Suprapubic skin (tissue), 4 donors: ENCODE data around the gene TMEM147. TPM values are rescaled to one million over a fixed set of nuclear protein-coding genes. Genes with fewer than 3 reads are reported as not detected.

Experiments
- DNase-seq, 2 donors: peaks; one replicate each; pipeline ENCODE4 v3.0.0-alpha.2; 2019; ENCODE audit warnings: low spot score in 2 of 2
- H3K27ac ChIP-seq: fragments of 200-600 bp; sonication (generic); one replicate; pipeline ENCODE4 v1.5.1; 2019
- H3K27me3 ChIP-seq: fragments of 200-600 bp; sonication (generic); one replicate; pipeline ENCODE4 v1.5.1; 2019
- H3K36me3 ChIP-seq: fragments of 200-600 bp; sonication (generic); one replicate; pipeline ENCODE4 v1.5.1; 2019
- H3K4me1 ChIP-seq: fragments of 200-600 bp; sonication (generic); one replicate; pipeline ENCODE4 v1.5.1; 2019
- H3K4me3 ChIP-seq: fragments of 200-600 bp; sonication (generic); one replicate; pipeline ENCODE4 v1.5.1; 2019; ENCODE audit warnings: mild to moderate bottlenecking
- H3K9me3 ChIP-seq: fragments of 200-600 bp; sonication (generic); one replicate; pipeline ENCODE4 v1.5.1; 2019
- EP300 ChIP-seq: sonication (generic); formaldehyde crosslinking; IDR thresholded peaks from one replicate; pipeline ENCODE4 v1.6.1; 2017; ENCODE audit warnings: antibody characterized with exemption
- POLR2A ChIP-seq, 2 donors: fragments of 450-650 bp; IDR thresholded peaks; one replicate each; pipeline ENCODE4 v1.6.1; 2017; ENCODE audit warnings: antibody characterized with exemption in 2 of 2, mild to moderate bottlenecking in 2 of 2, moderate library complexity in 2 of 2
- POLR2AphosphoS5 ChIP-seq, 3 donors: sonication (generic); formaldehyde crosslinking; IDR thresholded peaks; one replicate each; pipeline ENCODE4 v1.6.1; 2017; ENCODE audit warnings: antibody characterized with exemption in 3 of 3
- WGBS: methylation state at CpG from one replicate; pipeline ENCODE4 v1.1.5; 2018; 5-methylcytosine and 5-hydroxymethylcytosine counted together
- total RNA-seq, 4 donors: library from RNA; depleted of rRNA; stranded (reverse); fragments of >200 nt; gene quantifications; one replicate each; pipeline ENCODE4 v1.1.0, GENCODE V29; 2016
- TF ChIP-seq, protein P1 (sequence below), 2 donors: fragments of 200-600 bp in 1 of 2; fragments of 450-650 bp in 1 of 2; sonication (generic) in 1 of 2; IDR thresholded peaks; one replicate each; pipeline ENCODE4 v1.5.1; 2016 to 2019; ENCODE audit warnings: antibody characterized with exemption in 2 of 2, mild to moderate bottlenecking in 1 of 2, moderate library complexity in 1 of 2

The TMEM147 gene
- total RNA-seq, 4 donors from 2014 or later: 67.5 to 158 (median 118) TPM

DNA sequence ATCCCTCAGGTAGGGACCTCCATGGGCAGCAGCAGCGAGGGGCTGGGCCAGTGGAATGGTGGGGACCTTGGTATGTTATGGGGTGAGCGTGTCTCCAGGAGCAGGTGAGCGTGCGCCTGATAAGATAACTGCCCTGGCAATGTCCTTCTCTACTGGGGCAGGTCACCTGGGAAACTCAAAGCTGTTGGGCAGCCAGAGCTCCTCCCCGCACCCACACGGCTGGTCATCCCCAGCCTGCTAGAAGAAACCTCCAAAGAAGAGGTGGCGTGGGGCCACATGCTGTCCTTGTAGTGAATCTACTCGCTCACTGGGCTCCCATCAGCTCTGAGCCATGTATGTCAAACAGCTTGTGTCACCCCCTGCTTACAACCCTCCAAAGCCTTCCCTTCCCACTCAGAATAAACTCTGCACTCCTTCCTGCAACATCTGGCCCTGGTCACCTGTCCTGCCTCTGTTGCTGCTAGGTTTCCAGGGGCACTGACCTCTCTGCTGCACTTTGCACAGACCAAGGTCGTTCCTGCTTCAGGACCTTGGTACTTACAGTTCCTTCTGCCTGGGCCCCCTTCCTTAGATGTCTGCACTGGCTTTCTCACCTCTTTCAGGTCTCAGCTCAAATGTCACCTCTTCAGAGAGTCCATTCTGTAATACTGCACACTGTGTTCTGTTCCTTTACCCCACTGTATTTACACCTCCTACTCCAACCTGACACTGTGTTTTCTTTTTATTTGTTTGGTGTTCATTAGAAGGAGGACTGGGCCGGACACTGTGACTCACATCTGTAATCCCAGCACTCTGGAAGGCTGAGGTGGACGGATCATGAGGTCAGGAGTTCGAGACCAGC lies 19.8 kb downstream of the TMEM147 start:
- H3K36me3 ChIP-seq: no peaks in the 10 kb centered on the region
- peaks cover 45% of the 10 kb centered on the region for H3K27me3 ChIP-seq
- TF ChIP-seq, protein P1, sequence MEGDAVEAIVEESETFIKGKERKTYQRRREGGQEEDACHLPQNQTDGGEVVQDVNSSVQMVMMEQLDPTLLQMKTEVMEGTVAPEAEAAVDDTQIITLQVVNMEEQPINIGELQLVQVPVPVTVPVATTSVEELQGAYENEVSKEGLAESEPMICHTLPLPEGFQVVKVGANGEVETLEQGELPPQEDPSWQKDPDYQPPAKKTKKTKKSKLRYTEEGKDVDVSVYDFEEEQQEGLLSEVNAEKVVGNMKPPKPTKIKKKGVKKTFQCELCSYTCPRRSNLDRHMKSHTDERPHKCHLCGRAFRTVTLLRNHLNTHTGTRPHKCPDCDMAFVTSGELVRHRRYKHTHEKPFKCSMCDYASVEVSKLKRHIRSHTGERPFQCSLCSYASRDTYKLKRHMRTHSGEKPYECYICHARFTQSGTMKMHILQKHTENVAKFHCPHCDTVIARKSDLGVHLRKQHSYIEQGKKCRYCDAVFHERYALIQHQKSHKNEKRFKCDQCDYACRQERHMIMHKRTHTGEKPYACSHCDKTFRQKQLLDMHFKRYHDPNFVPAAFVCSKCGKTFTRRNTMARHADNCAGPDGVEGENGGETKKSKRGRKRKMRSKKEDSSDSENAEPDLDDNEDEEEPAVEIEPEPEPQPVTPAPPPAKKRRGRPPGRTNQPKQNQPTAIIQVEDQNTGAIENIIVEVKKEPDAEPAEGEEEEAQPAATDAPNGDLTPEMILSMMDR (IDR thresholded peaks at IDR 0.05): no peak
- TF ChIP-seq POLR2AphosphoS5 (IDR thresholded peaks at IDR 0.05) (no peak), EP300 (no peak), POLR2A (IDR thresholded peaks at IDR 0.05) (no peak)
- no peak overlapping the region for H3K4me3 ChIP-seq
- no peaks in the 10 kb centered on the region for H3K4me1 ChIP-seq
- no peaks in the 10 kb centered on the region for H3K9me3 ChIP-seq
- peak in 1 of 2 donors; percentile 47 for DNase-seq
- H3K27ac ChIP-seq: no peak overlapping the region
- WGBS: 75% methylated on average over 9 of the region's 12 CpGs

DNA sequence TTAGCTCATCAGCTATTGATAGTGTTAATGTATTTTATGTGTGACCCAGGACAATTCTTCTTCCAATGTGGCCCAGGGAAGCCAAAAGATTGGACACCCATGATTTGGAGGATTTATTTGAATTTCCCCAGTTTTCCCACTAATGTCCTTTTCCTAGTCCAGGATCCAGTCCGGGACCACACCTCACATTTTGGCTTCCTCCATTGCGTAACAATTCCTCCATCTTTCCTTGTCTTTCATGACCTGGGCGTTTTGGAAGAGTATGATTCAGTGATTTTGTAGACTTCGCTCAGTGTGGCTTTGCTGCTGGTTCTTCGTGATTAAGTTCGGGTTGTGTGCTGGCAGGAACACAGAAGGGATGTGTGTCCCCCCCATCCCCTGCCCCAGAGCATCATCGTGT lies 21.3 kb downstream of the TMEM147 start:
- no peaks in the 10 kb centered on the region for H3K4me1 ChIP-seq
- no peak overlapping the region for H3K4me3 ChIP-seq
- TF ChIP-seq POLR2A (IDR thresholded peaks at IDR 0.05) (no peak), POLR2AphosphoS5 (IDR thresholded peaks at IDR 0.05) (no peak), EP300 (no peak)
- TF ChIP-seq, protein P1 (IDR thresholded peaks at IDR 0.05): no peak
- WGBS: 79% methylated on average over 7 of the region's 7 CpGs
- no peak overlapping the region for H3K27ac ChIP-seq
- H3K9me3 ChIP-seq: no peaks in the 10 kb centered on the region
- H3K36me3 ChIP-seq: no peaks in the 10 kb centered on the region
- peaks cover 32% of the 10 kb centered on the region for H3K27me3 ChIP-seq
- DNase-seq: no peak

DNA sequence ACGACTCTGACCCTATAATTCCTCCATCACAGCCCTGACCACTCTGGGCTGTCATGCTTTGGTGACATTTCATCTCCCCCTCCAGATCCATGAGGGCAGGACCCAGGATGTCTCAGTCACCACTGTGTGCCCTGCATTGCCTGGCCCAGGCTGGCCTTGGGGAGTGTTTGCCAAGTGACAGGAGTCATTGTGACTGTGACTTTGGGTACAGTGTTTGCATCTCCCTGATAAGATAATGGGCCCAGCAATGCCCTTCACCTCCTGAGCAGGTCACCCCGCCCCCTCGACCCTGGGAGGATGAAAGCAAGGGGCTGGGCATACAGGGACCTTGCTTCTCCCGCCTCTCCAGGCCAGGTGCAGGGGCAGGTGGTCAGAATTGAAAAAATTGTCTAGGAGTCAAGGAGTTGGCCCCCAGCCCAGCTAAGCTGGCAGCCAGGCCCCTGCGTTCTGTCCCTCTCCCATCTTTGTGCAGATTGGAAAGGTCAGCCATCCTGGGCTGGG lies 23.9 kb downstream of the TMEM147 start:
- WGBS: 73% methylated on average over 5 of the region's 5 CpGs
- Histone ChIP-seq H3K4me1 (no peaks in the 10 kb centered on the region), H3K27me3 (peaks cover 12% of the 10 kb centered on the region), H3K4me3 (no peak overlapping the region), H3K36me3 (no peaks in the 10 kb centered on the region), H3K27ac (no peak overlapping the region), H3K9me3 (no peaks in the 10 kb centered on the region)
- DNase-seq: no peak
- TF ChIP-seq POLR2AphosphoS5 (IDR thresholded peaks at IDR 0.05): no peak
- TF ChIP-seq, protein P1 (IDR thresholded peaks at IDR 0.05): no peak
- TF ChIP-seq EP300: no peak
- no peak for TF ChIP-seq POLR2A (IDR thresholded peaks at IDR 0.05)

DNA sequence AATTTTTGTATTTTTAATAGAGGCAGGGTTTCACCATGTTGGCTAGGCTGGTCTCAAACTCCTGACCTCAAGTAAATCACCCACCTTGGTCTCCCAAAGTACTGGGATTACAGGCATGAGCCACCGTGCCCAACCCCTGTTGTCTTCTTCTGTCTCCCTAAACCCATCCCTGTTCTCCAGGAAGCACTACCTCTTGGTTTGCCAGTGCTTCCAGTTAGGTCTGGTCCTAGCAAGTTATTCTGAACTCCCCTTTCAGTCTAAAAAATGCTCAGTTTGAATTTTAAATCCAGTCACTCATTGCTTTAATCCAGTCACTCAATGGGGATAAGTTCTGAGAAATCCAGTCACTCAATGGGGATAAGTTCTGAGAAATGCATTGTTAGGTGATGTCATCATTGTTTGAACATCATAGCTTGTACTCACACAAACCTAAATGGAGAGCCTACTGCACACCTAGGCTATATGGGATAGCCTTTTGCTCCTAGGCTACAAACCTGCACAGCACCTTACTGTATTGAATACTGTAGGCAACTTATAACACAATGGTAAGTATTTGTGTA lies 26.1 kb downstream of the TMEM147 start:
- no peak overlapping the region for H3K4me3 ChIP-seq
- no peak overlapping the region for H3K27ac ChIP-seq
- no peaks in the 10 kb centered on the region for H3K4me1 ChIP-seq
- DNase-seq: no peak
- H3K27me3 ChIP-seq: no peaks in the 10 kb centered on the region
- 86% methylated on average over 1 of the region's 1 CpG for WGBS
- no peaks in the 10 kb centered on the region for H3K36me3 ChIP-seq
- TF ChIP-seq POLR2A (IDR thresholded peaks at IDR 0.05): no peak
- TF ChIP-seq POLR2AphosphoS5 (IDR thresholded peaks at IDR 0.05): no peak
- TF ChIP-seq, protein P1 (IDR thresholded peaks at IDR 0.05): no peak
- TF ChIP-seq EP300: no peak
- H3K9me3 ChIP-seq: peaks cover 4% of the 10 kb centered on the region

DNA sequence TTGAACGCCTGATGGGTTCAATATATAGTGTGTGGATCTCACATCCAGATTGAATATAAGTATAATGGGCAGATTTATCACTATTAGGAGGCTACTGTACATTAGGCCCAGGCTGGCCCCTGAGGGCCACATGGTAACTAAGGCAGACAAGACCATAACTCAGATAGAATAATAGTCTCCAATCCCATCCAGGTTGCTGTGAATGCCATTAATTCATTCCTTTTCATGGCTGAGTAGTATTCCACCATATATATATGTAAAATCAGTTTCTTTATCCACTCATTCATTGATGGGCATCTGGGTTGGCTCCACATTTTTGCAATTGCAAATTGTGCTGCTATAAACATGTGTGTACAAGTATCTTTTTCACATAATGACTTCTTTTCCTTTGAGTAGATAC lies 32.5 kb downstream of the TMEM147 start:
- H3K36me3 ChIP-seq: no peaks in the 10 kb centered on the region
- H3K4me3 ChIP-seq: no peak overlapping the region
- H3K9me3 ChIP-seq: peaks cover 4% of the 10 kb centered on the region
- no peaks in the 10 kb centered on the region for H3K27me3 ChIP-seq
- TF ChIP-seq EP300: no peak
- TF ChIP-seq POLR2AphosphoS5 (IDR thresholded peaks at IDR 0.05): no peak
- TF ChIP-seq, protein P1 (IDR thresholded peaks at IDR 0.05): no peak
- no peak for TF ChIP-seq POLR2A (IDR thresholded peaks at IDR 0.05)
- 100% methylated on average over 1 of the region's 1 CpG for WGBS
- no peaks in the 10 kb centered on the region for H3K4me1 ChIP-seq
- no peak for DNase-seq
- H3K27ac ChIP-seq: no peak overlapping the region
